Fibroblast of the aortic adventitia (primary cell): Measurements from ENCODE around the gene SCN5A. TPM values are rescaled to one million over a fixed set of nuclear protein-coding genes. Genes with fewer than 3 reads are reported as not detected.

Experiments used
- DNase-seq: peaks from one replicate; pipeline ENCODE4 v3.0.0-alpha.2; 2010; ENCODE audit warnings: low read depth
- H3K4me3 ChIP-seq: 2 replicates; pipeline ENCODE4 v1.5.1; 2011; ENCODE audit warnings: low read depth, mild to moderate bottlenecking, control low read depth, low read length, moderate library complexity
- CTCF ChIP-seq: IDR thresholded peaks from 2 replicates; pipeline ENCODE4 v1.5.1; 2011; ENCODE audit warnings: mild to moderate bottlenecking, low read length, control low read depth, inconsistent platforms; ENCODE audit not compliant: insufficient read depth
- total RNA-seq: library from RNA; depleted of rRNA; stranded (reverse); fragments of >200 nt; gene quantifications from 2 replicates; pipeline ENCODE4 v1.2.3, GENCODE V29; 2012; ENCODE audit warnings: low replicate concordance

The SCN5A gene
- total RNA-seq, 1 donor = 0.99 TPM

DNA sequence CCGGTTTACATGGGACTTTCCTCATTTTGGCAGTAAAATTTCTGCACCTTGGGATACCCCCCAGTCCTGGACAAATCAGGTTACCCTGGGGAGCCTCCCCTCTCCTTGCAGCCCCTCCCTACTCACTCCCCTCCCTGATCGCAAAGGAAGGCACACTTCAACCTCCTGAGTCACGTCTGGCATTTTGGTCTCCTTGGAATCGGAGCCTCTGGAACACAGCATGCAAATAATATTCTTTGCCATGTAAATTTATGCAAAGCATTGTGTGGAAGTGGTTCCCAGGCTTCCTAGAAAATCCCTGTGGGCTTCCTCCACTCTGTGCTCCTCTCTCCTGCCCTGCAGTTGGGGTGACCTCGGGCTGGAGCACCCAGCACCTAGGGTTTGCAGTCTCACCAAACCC lies 11.6 kb downstream of the SCN5A start:
- DNase-seq = no peak
- TF ChIP-seq CTCF = no peak
- H3K4me3 ChIP-seq = no peak overlapping the region

DNA sequence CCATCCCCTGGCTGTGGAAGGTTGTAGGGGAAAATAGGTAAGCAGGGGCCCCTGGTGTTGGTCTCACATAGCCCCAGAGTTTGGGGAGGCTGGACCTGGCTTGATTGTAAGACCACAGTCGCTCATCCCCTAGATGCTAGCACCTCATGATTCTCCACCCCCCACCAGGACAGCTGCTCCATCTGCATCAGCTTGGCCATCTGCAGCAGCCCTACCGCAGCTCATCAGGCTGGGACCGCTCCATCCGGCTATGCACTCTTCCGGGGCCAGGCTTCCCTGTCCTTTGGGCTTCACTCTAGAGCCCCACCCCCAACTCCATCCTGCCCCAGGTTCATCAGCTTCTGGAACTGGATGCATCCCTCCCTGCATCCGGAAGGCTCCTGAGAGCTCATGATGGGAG lies 12.6 kb downstream of the SCN5A start:
- no peak for DNase-seq
- no peak overlapping the region for H3K4me3 ChIP-seq
- TF ChIP-seq CTCF = no peak

- no peak overlapping the region for H3K4me3 ChIP-seq
- TF ChIP-seq CTCF = no peak
- DNase-seq = no peak
Observed at GRCh38 chr3:38636464-38636863, 13.0 kb downstream of the SCN5A start.

- DNase-seq = no peak
- no peak for TF ChIP-seq CTCF
- H3K4me3 ChIP-seq = no peak overlapping the region
Observed at GRCh38 chr3:38634111-38634510, 15.4 kb downstream of the SCN5A start.

DNA sequence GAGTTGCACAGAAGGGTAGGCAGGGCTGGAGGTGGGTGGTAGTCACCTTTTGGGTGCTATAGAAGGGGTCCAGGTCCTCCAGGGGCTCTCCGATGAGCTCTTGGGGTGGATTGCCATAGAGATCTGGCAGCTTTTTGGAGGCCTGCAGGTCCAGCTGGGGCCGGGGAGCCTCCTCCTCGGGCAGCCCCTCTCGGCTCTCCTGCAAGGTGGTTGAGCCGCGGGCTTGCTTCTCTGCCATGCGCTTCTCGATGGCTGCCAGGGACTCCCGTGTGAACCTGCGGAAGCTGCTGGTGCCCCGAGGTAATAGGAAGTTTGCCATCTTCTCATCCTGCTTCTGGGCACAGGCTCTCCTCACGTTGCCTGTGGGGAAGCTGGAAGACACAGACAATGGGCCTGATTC lies 16.5 kb downstream of the SCN5A start:
- TF ChIP-seq CTCF = no peak
- no peak for DNase-seq
- no peak overlapping the region for H3K4me3 ChIP-seq

DNA sequence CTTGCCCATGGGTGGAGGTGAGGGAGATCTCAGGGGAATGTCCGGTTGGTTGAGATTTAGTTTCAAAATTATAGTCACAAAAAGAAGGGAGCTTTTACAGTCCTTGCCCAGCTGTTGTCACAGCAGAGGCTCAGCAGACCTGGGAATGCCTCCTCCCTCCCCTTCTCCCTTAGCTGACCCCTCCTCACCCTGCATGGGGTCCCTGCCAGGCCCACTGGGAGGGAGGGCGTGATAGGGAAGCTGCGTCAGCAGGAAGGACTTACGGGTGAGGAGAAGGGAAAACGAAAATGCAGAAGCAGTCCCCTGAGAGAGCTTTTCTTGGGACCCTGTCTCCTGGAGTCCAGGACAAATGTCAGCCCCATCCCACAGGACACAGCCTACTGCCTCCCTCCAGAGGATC lies 18.9 kb downstream of the SCN5A start:
- H3K4me3 ChIP-seq = no peak overlapping the region
- DNase-seq = no peak
- TF ChIP-seq CTCF = no peak

GRCh38 chr3:38630070-38630469 lies 19.4 kb downstream of the SCN5A start:
- TF ChIP-seq CTCF = no peak
- no peak overlapping the region for H3K4me3 ChIP-seq
- DNase-seq = no peak
